CD4-positive, alpha-beta T cell treated with Interleukin-4 for 1 hour (primary cell): Measurements from ENCODE around the gene RRN3.
"Not testable (repeated sequence)": the region's sequence is repeated elsewhere in the genome, so short reads cannot be mapped to it uniquely, and the experiment has no call there.

ENCODE experiments used
- DNase-seq, 2 donors: peaks; one replicate each; pipeline ENCODE4 v3.0.0-alpha.2; 2020 to 2022

Gene RRN3

DNA sequence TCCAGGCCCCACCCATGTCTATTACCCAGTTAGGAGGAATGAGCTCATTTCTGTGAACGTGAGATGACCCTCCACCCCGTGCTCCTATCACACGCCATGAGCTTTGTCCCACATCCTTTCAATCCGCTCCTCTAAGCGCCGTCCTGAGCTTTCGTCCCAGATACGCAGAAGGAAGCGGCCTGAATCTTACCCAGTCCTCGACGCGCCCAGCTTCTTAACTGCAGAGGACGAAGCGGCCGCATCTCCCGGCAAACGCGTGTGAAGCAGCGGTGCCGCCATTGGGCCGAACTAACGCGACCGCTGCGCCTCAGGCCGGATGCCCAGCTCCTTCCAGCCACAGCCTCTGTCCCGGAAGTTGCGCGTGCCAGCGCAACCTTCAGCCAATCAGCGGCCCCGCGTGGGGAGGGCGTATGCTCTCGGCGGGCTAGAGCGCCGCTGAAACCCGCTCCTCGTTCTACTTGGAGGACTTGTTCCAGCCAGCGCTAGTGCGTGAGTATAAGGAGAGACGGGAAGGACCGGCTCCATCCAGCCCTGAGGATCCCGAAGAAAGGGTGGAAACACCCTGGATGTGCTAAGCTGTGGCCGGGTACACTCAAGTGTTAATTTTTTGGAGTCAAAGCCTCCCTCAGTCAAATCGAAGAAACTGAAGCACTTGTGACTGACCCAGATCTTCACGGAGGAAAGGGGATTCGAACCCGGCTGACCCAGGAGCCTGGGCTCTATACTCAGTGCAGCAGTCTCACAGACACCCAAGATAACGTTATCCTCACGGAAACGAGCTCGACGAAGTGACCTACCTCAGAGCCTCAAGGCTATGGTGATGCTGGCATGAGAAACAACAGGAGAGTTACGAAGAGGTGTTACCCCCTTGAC is at the start of gene RRN3:
Gene RRN3, minus strand, starts transcription at position 318 of the 873 bp plus-strand sequence. Its CDS starts 39 bp downstream, at position 279.
- peak; percentile 88 to 89 for DNase-seq

DNA sequence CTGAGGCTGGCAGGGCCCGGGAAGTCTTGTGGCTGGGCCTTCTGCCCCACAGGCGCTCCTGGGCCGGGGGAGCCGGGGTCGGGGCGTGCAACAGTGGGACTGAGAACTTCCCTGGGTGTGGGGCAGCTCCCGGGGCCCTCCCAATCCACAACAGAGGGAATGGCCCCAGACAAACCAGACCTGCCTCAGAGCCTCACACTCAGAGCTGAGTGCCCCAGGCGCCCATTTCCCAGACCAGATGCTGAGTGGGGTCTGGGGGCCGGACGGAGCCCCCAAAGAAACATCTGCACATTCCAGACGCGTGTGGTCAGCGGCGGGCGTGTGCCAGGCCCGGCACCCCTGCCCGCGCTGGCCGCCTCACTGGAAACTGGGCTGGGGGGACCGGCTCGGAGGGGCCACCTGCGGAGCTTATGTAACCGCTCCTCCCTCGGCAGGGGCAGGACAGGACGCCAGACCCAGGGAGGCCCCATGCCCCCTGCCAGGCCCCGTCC is 49.6 kb upstream of the RRN3 start:
- DNase-seq: not testable (repeated sequence)

DNA sequence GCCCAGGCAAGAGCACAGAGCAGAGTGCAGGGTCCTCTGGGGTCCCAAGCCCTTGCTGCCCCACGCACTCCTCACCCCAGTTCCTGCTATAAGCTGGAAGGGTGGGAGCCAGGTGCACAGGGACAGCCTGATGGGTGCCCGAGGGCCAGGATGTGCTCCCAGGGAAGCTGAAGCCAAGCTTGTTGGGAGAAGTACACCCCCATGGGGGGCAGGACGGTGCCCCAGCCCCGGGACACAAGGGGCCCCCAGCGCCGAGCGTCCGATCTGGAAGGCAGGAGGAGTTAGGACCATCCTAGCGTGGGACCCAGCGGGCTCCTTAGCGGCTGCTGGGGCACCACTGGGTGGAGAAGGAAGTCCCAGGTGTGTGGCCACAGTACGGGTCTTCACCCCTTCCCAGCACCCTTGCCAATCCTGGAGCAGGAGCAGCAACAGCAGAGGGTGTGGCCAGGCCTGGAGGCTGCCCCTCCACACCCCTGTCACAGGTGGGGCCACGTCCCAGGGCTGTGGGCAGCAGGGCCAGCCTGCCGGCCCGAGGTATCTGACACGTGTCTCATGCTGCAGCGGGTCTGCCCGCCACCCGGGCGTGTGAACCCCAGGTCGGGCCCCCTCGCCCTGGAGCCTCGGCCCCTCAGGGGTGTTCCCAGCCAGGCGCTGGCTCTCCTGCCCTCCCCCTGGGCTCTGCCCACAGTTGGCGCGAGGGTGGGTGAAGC is 49.0 kb upstream of the RRN3 start:
- not testable (repeated sequence) for DNase-seq

- DNase-seq: not testable (repeated sequence)
Observed at GRCh38 chr16:15142107-15142890, 48.2 kb upstream of the RRN3 start.

DNA sequence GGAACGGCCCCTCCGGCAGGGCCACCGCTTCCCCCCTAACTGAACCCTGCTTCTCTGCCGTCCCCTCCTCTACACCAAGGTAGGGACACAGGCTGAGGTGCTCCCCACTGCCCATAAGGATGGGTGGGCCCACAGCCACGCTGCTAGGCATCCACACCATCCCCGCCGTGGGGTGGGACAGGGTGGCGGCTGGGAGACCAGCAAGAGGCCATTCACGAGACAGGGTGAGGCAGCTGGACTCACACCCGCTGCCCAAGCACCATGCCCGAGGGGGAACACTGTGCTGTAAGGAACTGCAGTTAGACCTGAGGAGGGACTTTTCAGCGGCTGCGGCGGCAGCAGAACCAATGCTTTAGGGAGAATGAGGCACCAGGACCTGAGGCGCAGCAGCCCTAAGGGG is 47.5 kb upstream of the RRN3 start:
- DNase-seq: no peak

DNA sequence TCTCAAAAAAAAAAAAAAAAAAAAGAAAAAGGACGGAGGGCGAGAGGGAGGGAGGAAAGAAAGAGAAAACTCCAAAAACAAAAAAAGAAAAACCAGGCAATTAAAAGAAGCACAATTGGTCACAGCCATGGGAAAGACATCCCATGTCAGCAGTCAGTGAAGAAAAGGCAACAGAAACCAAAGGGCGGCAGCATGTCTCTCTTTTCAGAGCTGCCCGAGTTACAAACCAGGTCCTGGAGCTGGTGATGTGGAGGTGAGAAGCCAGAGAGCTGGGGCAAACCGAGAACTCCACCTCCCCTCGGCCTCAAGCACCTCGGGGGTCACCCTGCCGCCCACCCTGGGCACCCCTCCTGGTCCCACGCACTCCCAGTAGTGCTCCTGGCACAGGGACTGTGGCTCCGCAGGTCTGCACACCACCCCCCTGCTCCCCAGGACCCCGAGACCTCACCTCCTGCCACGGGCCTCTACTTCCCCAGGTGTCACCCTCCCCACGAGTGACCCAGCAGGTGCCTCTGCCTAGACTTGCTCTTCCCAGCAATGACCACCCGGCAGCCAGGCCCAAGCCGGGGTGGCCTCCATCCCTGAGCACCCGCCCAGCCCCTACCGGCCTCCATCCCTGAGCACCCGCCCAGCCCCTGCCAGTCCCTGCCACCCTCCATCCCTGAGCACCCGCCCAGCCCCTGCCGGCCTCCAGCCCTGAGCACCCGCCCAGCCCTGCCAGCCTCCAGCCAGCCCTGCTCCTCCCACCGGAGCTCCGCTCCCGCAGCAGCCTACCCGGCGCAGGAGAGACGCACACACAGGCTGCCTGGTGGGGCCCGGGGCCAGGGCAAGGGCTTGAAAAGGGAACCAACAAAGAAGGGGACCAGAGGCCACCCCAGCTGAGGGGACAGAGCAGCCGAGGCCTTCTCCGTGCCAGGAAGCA is 46.6 kb upstream of the RRN3 start:
- DNase-seq: not testable (repeated sequence)

GRCh38 chr16:15137514-15137913 is 43.4 kb upstream of the RRN3 start:
- not testable (repeated sequence) for DNase-seq

- not testable (repeated sequence) for DNase-seq
Observed at GRCh38 chr16:15135483-15136360, 41.6 kb upstream of the RRN3 start.

DNA sequence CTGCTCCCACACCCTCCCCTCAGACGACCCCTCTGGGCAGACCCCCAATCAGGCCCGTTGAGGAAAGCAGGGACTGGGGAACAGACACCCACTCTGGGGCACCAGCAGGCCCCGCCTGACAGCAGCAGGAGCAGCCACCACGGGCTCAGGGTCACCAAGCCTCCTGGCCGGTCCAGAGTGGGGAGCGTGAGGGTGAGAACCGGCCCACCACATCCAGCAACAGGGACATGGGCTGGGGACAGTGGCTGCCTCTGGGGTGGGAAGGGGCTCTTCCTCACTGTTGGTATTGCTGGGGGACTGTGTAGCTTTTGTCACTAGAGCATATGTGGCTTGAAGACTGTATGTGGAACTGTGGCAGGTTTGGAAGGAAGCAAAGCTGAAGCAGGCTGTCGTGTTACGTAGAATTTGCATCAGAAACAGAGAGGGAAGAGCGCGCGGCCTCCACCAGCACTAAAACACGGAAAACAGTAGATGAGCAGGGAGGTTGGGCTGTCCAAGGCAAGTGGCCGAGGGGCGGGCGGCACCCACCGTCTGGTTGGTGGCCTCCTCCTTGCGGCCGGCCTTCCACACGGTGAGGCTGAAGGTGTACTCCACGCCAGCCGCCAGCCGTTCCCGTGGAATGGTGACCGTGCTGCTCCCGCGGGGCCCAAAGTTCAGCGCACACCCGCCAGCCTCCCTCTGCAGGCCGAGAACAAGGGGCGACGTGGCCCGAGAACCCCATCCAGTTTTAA is 40.8 kb upstream of the RRN3 start:
- DNase-seq: not testable (repeated sequence)

DNA sequence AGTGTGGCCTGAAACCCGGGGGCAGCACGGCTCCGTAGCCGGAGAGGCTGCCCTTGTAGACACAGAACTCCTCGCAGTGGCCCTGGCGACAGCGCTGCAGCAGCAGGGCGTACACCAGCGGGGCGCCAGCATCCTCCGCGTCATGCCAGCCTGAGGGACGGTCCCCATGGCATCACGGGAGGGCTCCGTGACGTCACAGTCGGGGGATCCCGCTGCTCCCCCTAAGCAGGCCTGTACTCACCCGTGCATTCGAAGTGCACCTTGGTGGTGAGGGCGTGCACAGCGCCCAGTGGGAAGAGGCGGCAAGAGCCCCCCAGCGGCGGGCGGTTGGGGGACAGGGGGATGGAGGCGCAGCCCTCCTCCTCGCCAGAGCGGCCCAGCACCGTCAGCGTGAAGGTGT is 39.5 kb upstream of the RRN3 start:
- DNase-seq: not testable (repeated sequence)

DNA sequence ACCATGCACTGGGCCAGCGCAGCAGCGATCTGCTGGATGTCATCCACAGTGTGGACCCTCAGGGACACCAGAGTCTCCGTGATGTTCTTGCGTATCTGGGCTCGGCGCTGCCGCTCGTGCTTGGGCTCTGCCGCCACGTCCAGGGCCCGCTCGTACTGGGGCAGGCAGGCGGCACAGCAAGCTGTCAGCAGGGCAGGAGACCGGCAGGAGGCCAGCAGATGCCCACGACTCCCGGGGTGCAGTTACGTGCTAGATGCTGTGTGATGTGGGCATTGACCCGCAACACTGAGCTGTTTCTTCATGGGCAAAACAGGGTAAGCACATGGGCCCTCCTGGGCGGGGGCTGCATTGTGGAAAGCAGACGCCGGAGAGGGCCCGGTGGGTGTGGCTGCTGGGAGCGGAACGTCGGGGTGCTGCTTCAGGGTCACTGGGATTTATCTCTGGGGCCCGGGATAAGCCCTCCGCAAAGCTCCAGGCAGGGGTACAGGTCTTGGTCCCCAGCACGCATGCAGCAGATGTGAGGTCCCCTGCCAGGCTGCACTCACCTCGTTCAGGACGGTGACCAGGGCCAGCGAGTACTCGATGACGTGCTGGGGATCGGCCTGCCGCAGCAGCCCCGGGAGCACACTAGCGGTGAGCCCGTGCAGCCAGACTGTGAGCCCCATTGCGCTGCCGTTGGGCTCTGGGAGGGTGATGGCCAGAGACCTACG is 38.8 kb upstream of the RRN3 start:
- not testable (repeated sequence) for DNase-seq

GRCh38 chr16:15130943-15131700 is 37.0 kb upstream of the RRN3 start:
- not testable (repeated sequence) for DNase-seq

- DNase-seq: not testable (repeated sequence)
Observed at GRCh38 chr16:15130256-15130932, 36.3 kb upstream of the RRN3 start.

DNA sequence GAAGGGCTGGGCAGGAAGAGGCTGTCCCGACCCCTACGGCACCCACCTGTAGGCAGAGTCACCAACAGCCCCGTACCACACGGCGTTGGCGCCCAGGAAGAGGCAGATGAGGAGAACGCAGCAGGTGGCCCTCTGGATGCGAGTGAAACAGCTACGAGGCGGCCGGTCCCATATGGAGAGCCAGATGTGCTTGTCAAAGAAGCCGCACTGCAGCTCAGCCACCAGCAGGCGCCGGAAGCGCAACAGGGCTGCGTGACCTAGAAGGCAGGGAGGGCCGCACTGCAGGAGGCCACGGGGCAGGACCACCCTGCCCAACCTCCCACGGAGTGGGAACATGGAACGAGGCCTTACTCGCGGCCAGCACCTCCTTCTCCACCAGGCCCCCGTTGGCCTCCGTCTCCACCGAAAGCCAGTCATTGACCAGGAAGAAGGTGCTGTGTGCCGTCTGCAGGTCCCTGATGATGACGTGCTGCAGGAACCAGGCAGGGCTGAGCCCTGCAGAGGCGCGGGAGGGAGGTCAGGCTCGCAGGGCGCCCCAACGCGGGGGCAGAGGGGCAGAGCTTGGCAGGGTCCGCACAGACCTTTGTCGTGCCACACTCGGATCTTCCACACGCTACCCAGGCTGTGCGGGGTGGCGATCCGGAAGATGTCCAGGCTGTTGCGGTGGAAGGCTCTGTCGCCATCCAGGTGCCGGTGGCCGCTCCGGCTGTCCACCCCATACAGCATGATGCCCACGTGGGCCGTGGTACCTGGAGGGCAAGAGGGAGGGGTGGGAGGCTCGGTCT is 33.8 kb upstream of the RRN3 start:
- DNase-seq: not testable (repeated sequence)

DNA sequence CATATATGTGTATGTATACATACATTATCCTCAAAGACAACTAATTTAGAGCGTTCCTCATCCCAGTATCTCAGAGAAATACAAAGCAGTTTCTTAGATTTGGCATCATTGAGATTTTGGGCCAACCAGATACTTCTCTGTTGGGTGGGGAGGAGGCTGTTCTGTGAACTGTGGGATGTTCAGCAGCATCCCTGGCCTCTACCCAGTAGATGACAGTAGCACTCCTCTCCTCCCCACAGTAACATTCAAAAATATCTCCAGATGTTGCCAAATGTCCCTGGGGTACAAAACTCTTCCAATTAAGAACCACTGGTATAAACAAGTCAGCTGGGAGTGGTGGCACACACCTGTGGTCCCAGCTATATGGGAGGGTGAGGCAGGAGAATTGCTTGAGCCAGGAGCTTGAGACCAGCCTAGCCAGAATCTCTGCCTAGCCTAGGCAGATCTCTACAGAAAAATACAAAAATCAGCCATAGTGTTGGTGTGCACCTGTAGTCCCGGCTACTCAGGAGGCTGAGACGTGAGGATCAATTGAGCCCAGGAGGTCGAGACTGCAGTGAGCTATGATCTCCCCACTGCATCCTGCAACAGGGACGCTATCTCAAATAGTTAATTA is 6.4 kb upstream of the RRN3 start:
- not testable (repeated sequence) for DNase-seq

DNA sequence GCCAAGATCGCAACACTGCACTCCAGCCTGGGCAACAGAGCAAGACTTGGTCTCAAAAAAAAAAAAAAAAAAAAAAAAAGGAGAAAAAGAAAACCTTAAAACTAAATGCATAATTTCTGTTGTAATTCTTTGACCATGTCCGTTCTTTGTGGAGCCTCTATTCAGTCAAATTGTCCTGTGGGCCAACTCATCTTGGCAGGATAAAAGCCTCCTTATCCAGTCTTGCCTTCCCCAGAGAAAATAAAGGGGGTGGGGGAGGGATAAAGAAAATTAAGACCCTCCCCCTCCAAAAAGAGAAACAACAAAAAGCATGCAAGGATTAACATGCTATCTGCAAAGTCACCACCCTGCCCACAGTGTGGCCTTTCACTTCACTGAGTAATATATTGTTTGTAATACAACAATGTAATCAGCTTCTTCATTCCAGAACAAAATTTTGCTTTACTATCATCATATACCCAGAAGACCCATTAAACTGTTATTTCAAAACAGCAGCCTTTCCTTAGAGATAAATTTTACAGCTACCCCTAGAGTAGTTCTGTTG is 5.4 kb upstream of the RRN3 start:
- DNase-seq: not testable (repeated sequence)
